H7 (cell line): ENCODE data around the gene SHTN1. TPM values are rescaled to one million over a fixed set of nuclear protein-coding genes. Genes with fewer than 3 reads are reported as not detected.

ENCODE experiments used
- DNase-seq: peaks from one replicate; pipeline ENCODE4 v3.0.0; 2012
- H3K27me3 ChIP-seq: 2 replicates; pipeline ENCODE4 v1.6.0; 2011; ENCODE audit warnings: mild to moderate bottlenecking, low read length; ENCODE audit not compliant: control insufficient read depth, insufficient read depth
- H3K36me3 ChIP-seq: replicated peaks from 2 replicates; pipeline ENCODE4 v1.5.1; 2011; ENCODE audit warnings: low read length; ENCODE audit not compliant: control insufficient read depth, insufficient read depth
- H3K4me3 ChIP-seq: 2 replicates; pipeline ENCODE4 v1.5.1; 2011; ENCODE audit warnings: low read depth, mild to moderate bottlenecking, control low read depth, low read length, moderate library complexity; ENCODE audit not compliant: insufficient read depth
- total RNA-seq: library from RNA; depleted of rRNA; stranded (reverse); fragments of >200 nt; shearing (Covaris generic); gene quantifications from 2 replicates; pipeline ENCODE4 v1.2.3, GENCODE V29; 2014

Gene SHTN1
- total RNA-seq, 1 experiment from 2014 or later: 5.1 TPM

- Histone ChIP-seq H3K4me3 (no peak overlapping the region), H3K36me3 (no peaks in the 10 kb centered on the region), H3K27me3 (no peaks in the 10 kb centered on the region)
- DNase-seq: no peak
Measured at GRCh38 chr10:116853287-116853686, 151.7 kb downstream of the SHTN1 start.

GRCh38 chr10:116852246-116852645 is 152.7 kb downstream of the SHTN1 start:
- no peaks in the 10 kb centered on the region for H3K36me3 ChIP-seq
- no peaks in the 10 kb centered on the region for H3K27me3 ChIP-seq
- no peak for DNase-seq
- H3K4me3 ChIP-seq: no peak overlapping the region

- DNase-seq: peak; percentile 38
Measured at GRCh38 chr10:116850058-116850611, 154.9 kb downstream of the SHTN1 start.

GRCh38 chr10:116849248-116850057 is 155.5 kb downstream of the SHTN1 start, which contains the start of gene ENO4:
Gene ENO4, plus strand, starts transcription at chr10:116849499. Its CDS starts 68 bp downstream, at chr10:116849567.
- no peaks in the 10 kb centered on the region for H3K36me3 ChIP-seq
- peak within 1 kb of the TSS; percentile 71 for H3K4me3 ChIP-seq
- no peaks in the 10 kb centered on the region for H3K27me3 ChIP-seq
- DNase-seq: peak; percentile 95

More at GRCh38 chr10:116850058-116850611, 154.9 kb downstream of the SHTN1 start:
- Histone ChIP-seq H3K4me3 (peak overlapping the region; percentile 71), H3K36me3 (no peaks in the 10 kb centered on the region), H3K27me3 (no peaks in the 10 kb centered on the region)

GRCh38 chr10:116848944-116849247 is 156.1 kb downstream of the SHTN1 start:
- Histone ChIP-seq H3K36me3 (no peaks in the 10 kb centered on the region), H3K27me3 (no peaks in the 10 kb centered on the region), H3K4me3 (peak overlapping the region; percentile 71)
- no peak for DNase-seq

GRCh38 chr10:116848032-116848943 is 156.7 kb downstream of the SHTN1 start:
- Histone ChIP-seq H3K27me3 (no peaks in the 10 kb centered on the region), H3K4me3 (peak overlapping the region; percentile 71), H3K36me3 (no peaks in the 10 kb centered on the region)
- DNase-seq: no peak

- no peaks in the 10 kb centered on the region for H3K27me3 ChIP-seq
- H3K36me3 ChIP-seq: no peaks in the 10 kb centered on the region
- DNase-seq: no peak
- no peak overlapping the region for H3K4me3 ChIP-seq
Measured at GRCh38 chr10:116845823-116846222, 159.2 kb downstream of the SHTN1 start.

- no peak overlapping the region for H3K4me3 ChIP-seq
- H3K36me3 ChIP-seq: no peaks in the 10 kb centered on the region
- no peak for DNase-seq
- no peaks in the 10 kb centered on the region for H3K27me3 ChIP-seq
Measured at GRCh38 chr10:116840389-116841075, 164.5 kb downstream of the SHTN1 start.

GRCh38 chr10:116838143-116838725 is 166.8 kb downstream of the SHTN1 start:
- Histone ChIP-seq H3K36me3 (no peaks in the 10 kb centered on the region), H3K27me3 (no peaks in the 10 kb centered on the region), H3K4me3 (no peak overlapping the region)
- DNase-seq: no peak

GRCh38 chr10:116836902-116837523 is 168.0 kb downstream of the SHTN1 start:
- Histone ChIP-seq H3K4me3 (no peak overlapping the region), H3K27me3 (no peaks in the 10 kb centered on the region), H3K36me3 (no peaks in the 10 kb centered on the region)
- DNase-seq: no peak

- Histone ChIP-seq H3K36me3 (no peaks in the 10 kb centered on the region), H3K4me3 (no peak overlapping the region), H3K27me3 (no peaks in the 10 kb centered on the region)
- DNase-seq: peak; percentile 81
Measured at GRCh38 chr10:116836083-116836482, 168.9 kb downstream of the SHTN1 start.

- no peak for DNase-seq
- Histone ChIP-seq H3K36me3 (no peaks in the 10 kb centered on the region), H3K4me3 (no peak overlapping the region), H3K27me3 (no peaks in the 10 kb centered on the region)
Measured at GRCh38 chr10:116835658-116836057, 169.3 kb downstream of the SHTN1 start.

- Histone ChIP-seq H3K36me3 (no peaks in the 10 kb centered on the region), H3K4me3 (no peak overlapping the region), H3K27me3 (no peaks in the 10 kb centered on the region)
- peak; percentile 69 for DNase-seq
Measured at GRCh38 chr10:116833986-116834985, 170.7 kb downstream of the SHTN1 start.
